ENCODE data around the gene LEPROT. TPM values are rescaled to one million over a fixed set of nuclear protein-coding genes. Genes with fewer than 3 reads are reported as not detected.
"Not testable (repeated sequence)": the region's sequence is repeated elsewhere in the genome, so short reads cannot be mapped to it uniquely, and the experiment has no call there.

LEPROT gene
- total RNA-seq, 1 donor from 2014 or later, result 56.0 TPM

GRCh38 chr1:65378247-65378946, 42.1 kb upstream of the LEPROT start:
- peaks cover 16% of the 10 kb centered on the region for H3K36me3 Mint-ChIP-seq (ENCODE audit: unreplicated experiment)
- H3K27me3 Mint-ChIP-seq (ENCODE audit: unreplicated experiment), result peaks cover 2% of the 10 kb centered on the region
- H3K27ac Mint-ChIP-seq (ENCODE audit: unreplicated experiment), result no peak overlapping the region
- no peak for DNase-seq
- H3K4me3 Mint-ChIP-seq (ENCODE audit: unreplicated experiment), result no peak overlapping the region
- no peaks in the 10 kb centered on the region for H3K4me1 Mint-ChIP-seq (ENCODE audit: low read depth, unreplicated experiment)
- TF ChIP-seq CTCF (IDR thresholded peaks at IDR 0.05; ENCODE audit: partially characterized antibody, unreplicated experiment), result no peak
- peaks cover under 1% of the 10 kb centered on the region for H3K9me3 Mint-ChIP-seq (ENCODE audit: unreplicated experiment)

- not testable (repeated sequence) for H3K9me3 Mint-ChIP-seq (ENCODE audit: unreplicated experiment); H3K27ac Mint-ChIP-seq (ENCODE audit: unreplicated experiment); DNase-seq; H3K4me1 Mint-ChIP-seq (ENCODE audit: low read depth, unreplicated experiment); H3K27me3 Mint-ChIP-seq (ENCODE audit: unreplicated experiment); H3K4me3 Mint-ChIP-seq (ENCODE audit: unreplicated experiment)
- H3K36me3 Mint-ChIP-seq (ENCODE audit: unreplicated experiment), result peaks cover 21% of the 10 kb centered on the region
Measured at GRCh38 chr1:65384426-65384825, 36.0 kb upstream of the LEPROT start.

GRCh38 chr1:65386439-65386838, 34.0 kb upstream of the LEPROT start:
- no peak overlapping the region for H3K4me3 Mint-ChIP-seq (ENCODE audit: unreplicated experiment)
- TF ChIP-seq CTCF (IDR thresholded peaks at IDR 0.05; ENCODE audit: partially characterized antibody, unreplicated experiment), result no peak
- H3K36me3 Mint-ChIP-seq (ENCODE audit: unreplicated experiment), result peaks cover 17% of the 10 kb centered on the region
- no peaks in the 10 kb centered on the region for H3K27me3 Mint-ChIP-seq (ENCODE audit: unreplicated experiment)
- peaks cover 2% of the 10 kb centered on the region for H3K9me3 Mint-ChIP-seq (ENCODE audit: unreplicated experiment)
- DNase-seq, result no peak
- H3K27ac Mint-ChIP-seq (ENCODE audit: unreplicated experiment), result no peak overlapping the region
- no peaks in the 10 kb centered on the region for H3K4me1 Mint-ChIP-seq (ENCODE audit: low read depth, unreplicated experiment)

GRCh38 chr1:65387821-65388220, 32.6 kb upstream of the LEPROT start:
- peaks cover 2% of the 10 kb centered on the region for H3K9me3 Mint-ChIP-seq (ENCODE audit: unreplicated experiment)
- H3K27ac Mint-ChIP-seq (ENCODE audit: unreplicated experiment), result no peak overlapping the region
- peaks cover 13% of the 10 kb centered on the region for H3K36me3 Mint-ChIP-seq (ENCODE audit: unreplicated experiment)
- TF ChIP-seq CTCF (IDR thresholded peaks at IDR 0.05; ENCODE audit: partially characterized antibody, unreplicated experiment), result no peak
- no peaks in the 10 kb centered on the region for H3K27me3 Mint-ChIP-seq (ENCODE audit: unreplicated experiment)
- no peak for DNase-seq
- H3K4me1 Mint-ChIP-seq (ENCODE audit: low read depth, unreplicated experiment), result no peaks in the 10 kb centered on the region
- no peak overlapping the region for H3K4me3 Mint-ChIP-seq (ENCODE audit: unreplicated experiment)

- H3K27me3 Mint-ChIP-seq (ENCODE audit: unreplicated experiment), result no peaks in the 10 kb centered on the region
- H3K9me3 Mint-ChIP-seq (ENCODE audit: unreplicated experiment), result no peaks in the 10 kb centered on the region
- TF ChIP-seq CTCF (IDR thresholded peaks at IDR 0.05; ENCODE audit: partially characterized antibody, unreplicated experiment), result no peak
Measured at GRCh38 chr1:65388908-65389695, 31.4 kb upstream of the LEPROT start.

More at GRCh38 chr1:65388908-65389695, 31.4 kb upstream of the LEPROT start:
- H3K4me3 Mint-ChIP-seq (ENCODE audit: unreplicated experiment), result no peak overlapping the region
- H3K27ac Mint-ChIP-seq (ENCODE audit: unreplicated experiment), result no peak overlapping the region
- H3K36me3 Mint-ChIP-seq (ENCODE audit: unreplicated experiment), result peaks cover 10% of the 10 kb centered on the region
- no peaks in the 10 kb centered on the region for H3K4me1 Mint-ChIP-seq (ENCODE audit: low read depth, unreplicated experiment)
- DNase-seq, result no peak

All from glutamatergic neuron (in vitro differentiated cells).